Spleen (tissue), 11 donors: ENCODE measurements around the gene KRTAP4-4. TPM values are rescaled to one million over a fixed set of nuclear protein-coding genes. Genes with fewer than 3 reads are reported as not detected.
A peak's percentile ranks its signal among the peaks of the same experiment; 100 is the strongest.
"Not testable (repeated sequence)": the region's sequence is repeated elsewhere in the genome, so short reads cannot be mapped to it uniquely, and the experiment has no call there.

ENCODE experiments used
- DNase-seq: peaks from one replicate; pipeline ENCODE4 v3.0.0-alpha.2; 2020
- H3K27ac ChIP-seq, 8 donors: fragments of 200-600 bp; sonication (generic) in 7 of 8; 1 replicate in 4 of 8; 2 replicates in 4 of 8; pipeline versions ENCODE4 v1.5.0 to v1.8.0; 2016 to 2021; ENCODE audit warnings: inconsistent platforms in 4 of 8, mild to moderate bottlenecking in 4 of 8, moderate library complexity in 1 of 8
- H3K27me3 ChIP-seq, 7 donors: fragments of 200-600 bp; sonication (generic) in 6 of 7; replicated peaks in 1 of 7; 1 replicate in 4 of 7; 2 replicates in 3 of 7; pipeline versions ENCODE4 v1.5.0 to v1.8.0; 2016 to 2021; ENCODE audit warnings: inconsistent platforms in 3 of 7, mild to moderate bottlenecking in 1 of 7
- H3K36me3 ChIP-seq, 6 donors: fragments of 200-600 bp; sonication (generic) in 5 of 6; 1 replicate in 4 of 6; 2 replicates in 2 of 6; pipeline versions ENCODE4 v1.5.0 to v1.8.0; 2016 to 2021; ENCODE audit warnings: inconsistent platforms in 2 of 6
- H3K4me1 ChIP-seq, 6 donors: fragments of 200-600 bp; sonication (generic) in 5 of 6; 1 replicate in 3 of 6; 2 replicates in 3 of 6; pipeline versions ENCODE4 v1.5.0 to v1.8.0; 2016 to 2021; ENCODE audit warnings: inconsistent platforms in 3 of 6
- H3K4me3 ChIP-seq, 8 donors: fragments of 200-600 bp; sonication (generic) in 7 of 8; 1 replicate in 4 of 8; 2 replicates in 4 of 8; pipeline versions ENCODE4 v1.5.0 to v1.8.0; 2016 to 2021; ENCODE audit warnings: inconsistent platforms in 4 of 8, mild to moderate bottlenecking in 4 of 8, moderate library complexity in 2 of 8
- H3K9me3 ChIP-seq, 8 donors: fragments of 200-600 bp; sonication (generic) in 7 of 8; 1 replicate in 4 of 8; 2 replicates in 4 of 8; pipeline versions ENCODE4 v1.5.0 to v1.8.0; 2016 to 2021; ENCODE audit warnings: inconsistent platforms in 4 of 8
- POLR2A ChIP-seq, 3 donors: fragments of 450-650 bp; IDR thresholded peaks; one replicate each; pipeline ENCODE4 v1.5.1; 2017; ENCODE audit warnings: antibody characterized with exemption in 3 of 3, mild to moderate bottlenecking in 1 of 3
- POLR2AphosphoS5 ChIP-seq, 3 donors: sonication (generic); formaldehyde crosslinking; IDR thresholded peaks; one replicate each; pipeline ENCODE4 v1.5.1; 2017; ENCODE audit warnings: antibody characterized with exemption in 3 of 3
- WGBS, 5 donors: extraction: QIAGEN DNeasy Blood & Tissue Kit in 3 of 5; methylation state at CpG; one replicate each; pipeline versions ENCODE4 v1.1.5 to v1.1.7; 2013 to 2018; 5-methylcytosine and 5-hydroxymethylcytosine counted together
- intact Hi-C: fragments of 100-400 bp; cut with DNase I; formaldehyde crosslinking; loops from one replicate; pipeline ENCODE4 v1.15.0; 2023; ENCODE audit warnings: low total_unique reads
- polyA plus RNA-seq, 3 donors: library from polyadenylated mRNA; stranded (reverse); fragments of 200-250 nt; gene quantifications; one replicate each; pipeline ENCODE4 v1.2.1, GENCODE V29; 2013
- total RNA-seq, 7 donors: library from RNA; depleted of rRNA in 3 of 7; stranded (reverse); fragments of >200 nt in 3 of 7; fragmentation: NEBNext Ultra II Directional in 4 of 7; extraction: Animal tissue kit (Norgen Biotek cat#: 25700) in 4 of 7; gene quantifications; one replicate each; pipeline versions ENCODE4 v1.1.0 to v1.2.1, GENCODE V29; 2016 to 2021
- TF ChIP-seq, protein P1 (sequence below), 11 experiments: fragments of 200-600 bp in 7 of 11; fragments of 450-650 bp in 4 of 11; sonication (generic) in 4 of 11; IDR thresholded peaks in 8 of 11; conservative IDR thresholded peaks in 3 of 11; 1 replicate in 7 of 11; 2 replicates in 4 of 11; pipeline versions ENCODE4 v1.4.0 to v1.8.0; 2016 to 2021; ENCODE audit warnings: antibody characterized with exemption in 11 of 11, inconsistent platforms in 4 of 11, mild to moderate bottlenecking in 1 of 11
- donor health status: healthy with polysubstance abuse.
- donor health status: DM: no; HTN: no; CAD: no; lungs with moderate emphysema.
- donor health status: DM: no; HTN: no; CAD: no.
- donor health status: Bipolar disorder and iron deficiency.
- donor health status: healthy.
- donor health status: DM: no; HTN: no; CAD: no.
- donor health status: DM: yes; HTN: yes; CAD: no.

The KRTAP4-4 gene
- total and polyA plus RNA-seq, 10 donors = not detected

GRCh38 chr17:41125064-41125463, 35.5 kb downstream of the KRTAP4-4 start:
- no peak for DNase-seq
- intact Hi-C loops = no loop called here
- Histone ChIP-seq H3K4me1 (peaks cover 3 to 44% (median 16%) of the 10 kb centered on the region in 6 donors), H3K36me3 (no peaks in the 10 kb centered on the region), H3K9me3 (peaks cover 0 to 6% (median 0%) of the 10 kb centered on the region in 8 donors), H3K27ac (no peak overlapping the region), H3K4me3 (no peak overlapping the region), H3K27me3 (no peaks in the 10 kb centered on the region)
- TF ChIP-seq POLR2AphosphoS5 (IDR thresholded peaks at IDR 0.05) = no peak
- WGBS, 5 donors = 79 to 99% (median 94%) methylated on average over 2 of the region's 2 CpGs

DNA sequence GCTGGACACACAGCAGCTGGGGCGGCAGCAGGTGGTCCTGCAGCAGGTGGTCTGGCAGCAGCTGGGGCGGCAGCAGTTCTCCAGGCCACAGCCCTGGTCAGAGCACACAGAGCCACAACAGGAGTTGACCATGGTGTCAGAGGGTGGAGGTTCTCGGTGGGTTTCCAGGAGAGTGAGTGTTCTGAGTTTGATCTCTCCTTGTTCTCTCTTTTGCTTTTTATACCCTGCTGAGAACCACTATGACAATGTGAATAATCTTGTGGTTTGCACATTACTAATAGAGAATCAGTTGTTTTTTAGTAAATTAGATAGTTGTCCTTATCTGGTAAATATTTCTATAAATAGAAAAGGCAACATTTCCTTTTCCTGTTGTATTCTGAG, 36.6 kb downstream of the KRTAP4-4 start, which contains the start of gene KRTAP4-12:
KRTAP4-12 (minus strand) TSS at position 192 of the 381 bp plus-strand sequence; CDS start at position 132, 60 bp downstream.
- DNase-seq, H3K9me3 ChIP-seq, H3K27ac ChIP-seq, H3K27me3 ChIP-seq, H3K4me3 ChIP-seq, intact Hi-C loops, H3K36me3 ChIP-seq: not testable (repeated sequence)
- 63 to 88% (median 67%) methylated on average over 1 to 3 of the region's 3 CpGs for WGBS, 5 donors
- H3K4me1 ChIP-seq = peaks cover 3 to 54% (median 20%) of the 10 kb centered on the region in 6 donors

DNA sequence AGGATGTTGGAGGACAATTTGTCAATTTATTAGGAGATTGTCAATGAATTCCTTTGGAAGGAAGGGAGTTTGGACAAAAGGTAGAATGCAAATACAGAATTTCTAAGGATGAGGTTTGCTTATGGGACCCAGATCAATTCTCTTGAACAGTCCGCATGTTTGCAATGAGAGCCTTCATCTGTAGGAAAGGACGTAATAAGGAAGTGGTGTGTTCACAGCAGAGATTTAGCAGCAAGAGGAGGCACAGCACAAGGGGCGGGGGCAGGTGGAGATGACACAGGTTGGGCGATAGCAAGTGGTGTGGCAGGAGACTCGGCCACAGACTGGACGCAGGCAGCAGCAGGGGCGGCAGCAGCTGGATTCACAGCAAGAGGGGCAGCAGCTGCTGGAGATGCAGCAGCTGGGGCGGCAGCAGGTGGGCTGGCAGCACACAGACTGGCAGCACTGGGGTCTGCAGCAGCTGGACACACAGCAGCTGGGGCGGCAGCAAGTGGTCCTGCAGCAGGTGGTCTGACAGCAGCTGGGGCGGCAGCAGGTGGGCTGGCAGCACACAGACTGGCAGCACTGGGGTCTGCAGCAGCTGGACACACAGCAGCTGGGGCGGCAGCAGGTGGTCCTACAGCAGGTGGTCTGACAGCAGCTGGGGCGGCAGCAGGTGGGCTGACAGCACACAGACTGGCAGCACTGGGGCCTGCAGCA, 37.1 kb downstream of the KRTAP4-4 start:
- H3K9me3 ChIP-seq, H3K36me3 ChIP-seq, DNase-seq, intact Hi-C loops, H3K4me3 ChIP-seq, H3K27me3 ChIP-seq, H3K27ac ChIP-seq: not testable (repeated sequence)
- H3K4me1 ChIP-seq = peaks cover 3 to 60% (median 20%) of the 10 kb centered on the region in 6 donors
- WGBS, 5 donors = 81 to 87% (median 85%) methylated on average over 11 to 12 of the region's 12 CpGs

DNA sequence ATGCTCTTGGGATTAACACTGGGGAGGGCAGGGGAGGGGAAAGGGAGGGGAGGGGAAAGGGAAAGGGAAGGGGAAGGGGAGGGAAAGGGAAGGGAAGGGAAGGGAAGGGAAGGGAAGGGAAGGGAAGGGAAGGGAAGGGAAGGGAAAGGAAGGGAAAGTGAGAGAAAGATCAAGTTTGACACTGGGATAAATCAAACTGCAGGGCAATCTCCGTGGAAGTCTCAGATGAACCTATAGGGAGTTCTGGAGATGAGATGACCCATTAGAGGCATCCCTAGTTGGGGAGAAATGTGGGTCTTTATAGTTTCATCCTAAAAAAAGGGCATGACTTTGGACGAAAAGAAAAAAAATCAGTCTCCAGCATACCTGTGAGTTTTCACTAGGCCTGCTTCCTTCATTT, 38.8 kb downstream of the KRTAP4-4 start:
- H3K9me3 ChIP-seq = peaks cover 0 to 6% (median 0%) of the 10 kb centered on the region in 8 donors
- no peak overlapping the region for H3K27ac ChIP-seq
- no peaks in the 10 kb centered on the region for H3K27me3 ChIP-seq
- no peaks in the 10 kb centered on the region for H3K36me3 ChIP-seq
- H3K4me1 ChIP-seq = peaks cover 3 to 70% (median 20%) of the 10 kb centered on the region in 6 donors
- no peak for DNase-seq
- TF ChIP-seq, protein P1, sequence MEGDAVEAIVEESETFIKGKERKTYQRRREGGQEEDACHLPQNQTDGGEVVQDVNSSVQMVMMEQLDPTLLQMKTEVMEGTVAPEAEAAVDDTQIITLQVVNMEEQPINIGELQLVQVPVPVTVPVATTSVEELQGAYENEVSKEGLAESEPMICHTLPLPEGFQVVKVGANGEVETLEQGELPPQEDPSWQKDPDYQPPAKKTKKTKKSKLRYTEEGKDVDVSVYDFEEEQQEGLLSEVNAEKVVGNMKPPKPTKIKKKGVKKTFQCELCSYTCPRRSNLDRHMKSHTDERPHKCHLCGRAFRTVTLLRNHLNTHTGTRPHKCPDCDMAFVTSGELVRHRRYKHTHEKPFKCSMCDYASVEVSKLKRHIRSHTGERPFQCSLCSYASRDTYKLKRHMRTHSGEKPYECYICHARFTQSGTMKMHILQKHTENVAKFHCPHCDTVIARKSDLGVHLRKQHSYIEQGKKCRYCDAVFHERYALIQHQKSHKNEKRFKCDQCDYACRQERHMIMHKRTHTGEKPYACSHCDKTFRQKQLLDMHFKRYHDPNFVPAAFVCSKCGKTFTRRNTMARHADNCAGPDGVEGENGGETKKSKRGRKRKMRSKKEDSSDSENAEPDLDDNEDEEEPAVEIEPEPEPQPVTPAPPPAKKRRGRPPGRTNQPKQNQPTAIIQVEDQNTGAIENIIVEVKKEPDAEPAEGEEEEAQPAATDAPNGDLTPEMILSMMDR (IDR thresholded peaks at IDR 0.05 in 8 of 11, conservative IDR thresholded peaks at IDR 0.05 in 3 of 11) = no peak
- TF ChIP-seq POLR2A (IDR thresholded peaks at IDR 0.05) = no peak
- TF ChIP-seq POLR2AphosphoS5 (IDR thresholded peaks at IDR 0.05) = no peak
- WGBS, 5 donors = 80 to 96% (median 89%) methylated on average over 2 of the region's 2 CpGs
- no peak overlapping the region for H3K4me3 ChIP-seq
- intact Hi-C loops = no loop called here

DNA sequence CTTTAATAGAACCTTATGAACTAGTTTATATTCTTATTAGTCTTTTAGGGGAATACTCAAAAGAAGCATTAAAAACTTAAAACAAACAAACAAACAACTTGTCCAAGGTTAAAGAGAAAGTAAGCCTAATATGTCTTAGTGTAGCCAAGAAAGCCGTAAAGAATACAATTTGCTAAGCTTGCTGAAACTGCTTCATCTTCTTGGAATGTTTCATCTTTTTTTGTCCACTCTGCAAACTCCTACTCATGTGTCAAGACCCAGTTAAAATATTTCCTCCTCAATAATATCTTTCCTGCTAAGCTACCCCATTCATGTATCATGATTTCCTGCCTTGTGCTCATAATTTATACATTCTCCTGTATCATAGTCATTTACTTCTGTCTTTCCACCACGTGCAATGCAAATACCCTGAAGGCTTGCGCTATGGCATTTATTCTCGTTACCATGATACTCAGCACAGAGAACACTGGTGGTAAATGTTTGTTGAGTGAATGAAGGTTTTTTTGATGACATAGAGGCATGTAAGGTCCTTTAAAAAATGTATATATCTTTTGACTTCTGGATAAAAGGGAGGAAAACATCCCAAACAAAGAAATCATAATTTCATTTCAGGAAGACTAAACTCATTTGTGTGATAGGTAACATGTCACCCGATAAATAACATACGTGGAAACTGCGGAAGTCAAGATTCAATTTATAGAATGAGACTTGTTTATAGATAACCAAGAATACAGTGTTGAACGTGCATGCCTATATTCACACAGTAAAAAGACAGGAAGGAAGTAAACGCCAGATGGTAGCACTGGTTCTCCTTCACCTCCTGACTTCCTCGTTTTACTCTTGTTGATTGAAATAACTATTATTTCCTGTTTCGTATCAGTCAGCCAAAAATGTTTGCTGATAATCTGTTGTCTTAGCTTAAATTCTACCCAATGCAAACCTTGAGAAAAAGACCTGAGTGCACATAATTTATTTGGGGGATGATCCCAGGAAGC, 40.6 kb downstream of the KRTAP4-4 start:
- Histone ChIP-seq H3K27ac (peak overlapping the region in 7 of 8 donors; percentile 53 to 81 (median 69)), H3K4me1 (peaks cover 5 to 68% (median 20%) of the 10 kb centered on the region in 6 donors)
- H3K36me3 ChIP-seq, H3K9me3 ChIP-seq, DNase-seq, intact Hi-C loops, H3K27me3 ChIP-seq, H3K4me3 ChIP-seq: not testable (repeated sequence)
- TF ChIP-seq POLR2AphosphoS5 (IDR thresholded peaks at IDR 0.05) = peak in 1 of 3 donors; percentile 35
- TF ChIP-seq, protein P1 (IDR thresholded peaks at IDR 0.05 in 8 of 11, conservative IDR thresholded peaks at IDR 0.05 in 3 of 11) = peak in 1 of 11 experiments; percentile 21
- WGBS, 5 donors = 21 to 31% (median 27%) methylated on average over 11 of the region's 11 CpGs
